ENCODE data around the gene GPC6. TPM values are rescaled to one million over a fixed set of nuclear protein-coding genes. Genes with fewer than 3 reads are reported as not detected.

Gene GPC6
- total RNA-seq, 3 donors from 2014 or later (not counting 1 experiment from before 2014, with no cell fraction given) = not detected

- Mint-ChIP-seq H3K4me3 (no peak overlapping the region), H3K36me3 (no peaks in the 10 kb centered on the region), H3K4me1 (no peaks in the 10 kb centered on the region), H3K27ac (no peak overlapping the region), H3K9me3 (peaks cover 0 to 3% of the 10 kb centered on the region in 2 donors), H3K27me3 (ENCODE audit: low read depth in 2 of 2) (peaks cover 4 to 29% of the 10 kb centered on the region in 2 donors)
- intact Hi-C loops (cut with micrococcal nuclease) = no loop called here
- peaks cover 5% of the 10 kb centered on the region for H3K27me3 ChIP-seq (ENCODE audit: control insufficient read depth, insufficient read depth, low read length)
- ATAC-seq = no peak
- no peaks in the 10 kb centered on the region for H3K9me3 ChIP-seq (ENCODE audit: control insufficient read depth, insufficient read depth, low read length)
- no peaks in the 10 kb centered on the region for H3K4me1 ChIP-seq (ENCODE audit: control insufficient read depth, insufficient read depth, low read length)
- 79% methylated on average over 3 of the region's 3 CpGs for WGBS (ENCODE audit: insufficient coverage)
- TF ChIP-seq CTCF (IDR thresholded peaks at IDR 0.05) = no peak
- no peak overlapping the region for H3K27ac ChIP-seq (ENCODE audit: low read length)
- DNase-seq = no peak
- no peaks in the 10 kb centered on the region for H3K36me3 ChIP-seq (ENCODE audit: control insufficient read depth, insufficient read depth, low read length)
- H3K4me3 ChIP-seq (ENCODE audit: low read length) = no peak overlapping the region
These were observed 1186.4 kb downstream of the GPC6 start for GRCh38 chr13:94412870-94413597.

GRCh38 chr13:94413598-94413944, 1187.0 kb downstream of the GPC6 start:
- intact Hi-C loops (cut with micrococcal nuclease) = no loop called here
- H3K4me3 Mint-ChIP-seq = no peak overlapping the region
- no peaks in the 10 kb centered on the region for H3K36me3 Mint-ChIP-seq
- DNase-seq = no peak
- H3K27ac Mint-ChIP-seq = no peak overlapping the region
- H3K9me3 ChIP-seq (ENCODE audit: control insufficient read depth, insufficient read depth, low read length) = no peaks in the 10 kb centered on the region
- no peak overlapping the region for H3K4me3 ChIP-seq (ENCODE audit: low read length)
- H3K27ac ChIP-seq (ENCODE audit: low read length) = no peak overlapping the region
- TF ChIP-seq CTCF (IDR thresholded peaks at IDR 0.05) = no peak
- H3K27me3 Mint-ChIP-seq (ENCODE audit: low read depth in 2 of 2) = peaks cover 4 to 24% of the 10 kb centered on the region in 2 donors
- peaks cover 5% of the 10 kb centered on the region for H3K27me3 ChIP-seq (ENCODE audit: control insufficient read depth, insufficient read depth, low read length)
- H3K4me1 ChIP-seq (ENCODE audit: control insufficient read depth, insufficient read depth, low read length) = no peaks in the 10 kb centered on the region
- H3K9me3 Mint-ChIP-seq = peaks cover 0 to 3% of the 10 kb centered on the region in 2 donors
- H3K36me3 ChIP-seq (ENCODE audit: control insufficient read depth, insufficient read depth, low read length) = no peaks in the 10 kb centered on the region
- ATAC-seq = no peak
- H3K4me1 Mint-ChIP-seq = peaks cover 3% of the 10 kb centered on the region in 2 donors

GRCh38 chr13:94414141-94414540, 1187.5 kb downstream of the GPC6 start:
- TF ChIP-seq CTCF (IDR thresholded peaks at IDR 0.05) = no peak
- 86% methylated on average over 1 of the region's 1 CpG for WGBS (ENCODE audit: insufficient coverage)
- peaks cover 4 to 19% of the 10 kb centered on the region in 2 donors for H3K27me3 Mint-ChIP-seq (ENCODE audit: low read depth in 2 of 2)

GRCh38 chr13:94414708-94415107, 1188.1 kb downstream of the GPC6 start:
- H3K36me3 Mint-ChIP-seq = no peaks in the 10 kb centered on the region
- Histone ChIP-seq H3K4me1 (ENCODE audit: control insufficient read depth, insufficient read depth, low read length) (no peaks in the 10 kb centered on the region), H3K27me3 (ENCODE audit: control insufficient read depth, insufficient read depth, low read length) (peaks cover 5% of the 10 kb centered on the region), H3K27ac (ENCODE audit: low read length) (no peak overlapping the region), H3K9me3 (ENCODE audit: control insufficient read depth, insufficient read depth, low read length) (no peaks in the 10 kb centered on the region), H3K36me3 (ENCODE audit: control insufficient read depth, insufficient read depth, low read length) (no peaks in the 10 kb centered on the region), H3K4me3 (ENCODE audit: low read length) (no peak overlapping the region)
- no peak overlapping the region for H3K4me3 Mint-ChIP-seq
- H3K27ac Mint-ChIP-seq = no peak overlapping the region
- peaks cover 4 to 19% of the 10 kb centered on the region in 2 donors for H3K27me3 Mint-ChIP-seq (ENCODE audit: low read depth in 2 of 2)
- DNase-seq (no peak), ATAC-seq (no peak)
- TF ChIP-seq CTCF (IDR thresholded peaks at IDR 0.05) = no peak
- H3K9me3 Mint-ChIP-seq = peaks cover 0 to 3% of the 10 kb centered on the region in 2 donors
- intact Hi-C loops (cut with micrococcal nuclease) = no loop called here
- 75% methylated on average over 3 of the region's 4 CpGs for WGBS (ENCODE audit: insufficient coverage)
- H3K4me1 Mint-ChIP-seq = peaks cover 12% of the 10 kb centered on the region in 2 donors

More at GRCh38 chr13:94414141-94414540, 1187.5 kb downstream of the GPC6 start:
- H3K4me1 ChIP-seq (ENCODE audit: control insufficient read depth, insufficient read depth, low read length) = no peaks in the 10 kb centered on the region
- H3K27ac ChIP-seq (ENCODE audit: low read length) = no peak overlapping the region
- no peak overlapping the region for H3K4me3 ChIP-seq (ENCODE audit: low read length)
- ATAC-seq (no peak), DNase-seq (no peak)
- peaks cover 5% of the 10 kb centered on the region for H3K27me3 ChIP-seq (ENCODE audit: control insufficient read depth, insufficient read depth, low read length)
- no peaks in the 10 kb centered on the region for H3K9me3 ChIP-seq (ENCODE audit: control insufficient read depth, insufficient read depth, low read length)
- no peak overlapping the region for H3K4me3 Mint-ChIP-seq
- H3K9me3 Mint-ChIP-seq = peaks cover 0 to 3% of the 10 kb centered on the region in 2 donors
- no peak overlapping the region for H3K27ac Mint-ChIP-seq
- no peaks in the 10 kb centered on the region for H3K36me3 ChIP-seq (ENCODE audit: control insufficient read depth, insufficient read depth, low read length)
- H3K4me1 Mint-ChIP-seq = peaks cover 8% of the 10 kb centered on the region in 2 donors
- no peaks in the 10 kb centered on the region for H3K36me3 Mint-ChIP-seq
- intact Hi-C loops (cut with micrococcal nuclease) = no loop called here

All from natural killer cell (primary cell).